ENCODE measurements around the gene ARRDC1.

DNA sequence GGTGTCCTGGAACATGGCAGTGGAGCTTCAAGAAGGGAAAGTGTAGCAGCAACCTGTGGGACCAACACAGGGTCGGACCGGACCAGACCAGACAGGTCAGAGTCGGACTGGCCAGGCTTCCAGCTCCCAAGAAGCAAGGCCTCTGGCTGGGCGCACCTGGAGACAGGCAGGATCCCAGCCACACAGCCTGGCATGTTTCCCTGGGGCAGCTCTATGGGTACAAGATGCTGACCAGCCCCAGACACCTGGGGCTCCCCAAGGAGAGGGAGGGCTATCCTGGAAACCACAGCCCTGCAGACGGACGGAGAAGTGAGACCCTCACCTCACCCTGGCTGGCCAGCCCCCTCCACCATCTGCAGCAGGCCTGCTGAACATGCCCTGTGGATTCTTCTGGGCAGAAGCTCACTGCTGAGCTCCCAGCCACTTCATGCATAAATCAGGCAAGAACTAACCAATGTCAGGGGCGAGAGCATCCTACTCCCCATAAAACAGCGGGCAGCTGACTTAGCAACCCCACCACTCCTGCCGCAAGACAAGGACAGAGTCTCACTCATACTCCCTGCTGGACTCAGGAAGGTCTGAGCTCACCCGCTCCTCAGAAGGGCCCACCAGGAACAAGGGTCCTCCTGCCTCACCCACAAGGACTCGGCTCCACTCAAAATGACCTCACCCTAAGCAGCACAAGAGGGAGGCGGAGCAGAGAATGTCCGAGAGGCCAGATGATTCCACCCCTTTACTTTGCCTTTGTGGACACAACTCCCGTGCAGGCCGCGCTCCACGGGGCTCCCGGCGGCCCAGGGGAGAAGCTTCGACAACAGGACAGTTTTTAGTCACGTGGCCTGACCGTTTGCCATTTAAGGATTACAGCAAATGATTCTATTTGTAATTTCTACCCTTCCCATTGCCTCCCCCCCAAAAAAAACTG, 23.9 kb upstream of the ARRDC1 start:
- no peak for TF ChIP-seq POLR2A (IDR thresholded peaks at IDR 0.05)
- TF ChIP-seq, protein P1, sequence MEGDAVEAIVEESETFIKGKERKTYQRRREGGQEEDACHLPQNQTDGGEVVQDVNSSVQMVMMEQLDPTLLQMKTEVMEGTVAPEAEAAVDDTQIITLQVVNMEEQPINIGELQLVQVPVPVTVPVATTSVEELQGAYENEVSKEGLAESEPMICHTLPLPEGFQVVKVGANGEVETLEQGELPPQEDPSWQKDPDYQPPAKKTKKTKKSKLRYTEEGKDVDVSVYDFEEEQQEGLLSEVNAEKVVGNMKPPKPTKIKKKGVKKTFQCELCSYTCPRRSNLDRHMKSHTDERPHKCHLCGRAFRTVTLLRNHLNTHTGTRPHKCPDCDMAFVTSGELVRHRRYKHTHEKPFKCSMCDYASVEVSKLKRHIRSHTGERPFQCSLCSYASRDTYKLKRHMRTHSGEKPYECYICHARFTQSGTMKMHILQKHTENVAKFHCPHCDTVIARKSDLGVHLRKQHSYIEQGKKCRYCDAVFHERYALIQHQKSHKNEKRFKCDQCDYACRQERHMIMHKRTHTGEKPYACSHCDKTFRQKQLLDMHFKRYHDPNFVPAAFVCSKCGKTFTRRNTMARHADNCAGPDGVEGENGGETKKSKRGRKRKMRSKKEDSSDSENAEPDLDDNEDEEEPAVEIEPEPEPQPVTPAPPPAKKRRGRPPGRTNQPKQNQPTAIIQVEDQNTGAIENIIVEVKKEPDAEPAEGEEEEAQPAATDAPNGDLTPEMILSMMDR (IDR thresholded peaks at IDR 0.05): no peak
- TF ChIP-seq EP300 (IDR thresholded peaks at IDR 0.05): no peak
- no peak for TF ChIP-seq POLR2AphosphoS5 (IDR thresholded peaks at IDR 0.05)
